Large intestine (tissue), 3 donors: ENCODE measurements around the gene ABLIM2. TPM values are rescaled to one million over a fixed set of nuclear protein-coding genes. Genes with fewer than 3 reads are reported as not detected.

Experiments used
- DNase-seq, 2 donors: peaks; one replicate each; pipeline versions ENCODE4 v3.0.0 to v3.0.0-alpha.2; 2013
- H3K27ac ChIP-seq: one replicate; pipeline ENCODE4 v1.5.1; 2013; ENCODE audit warnings: low read length
- H3K27me3 ChIP-seq: 2 replicates; pipeline ENCODE4 v1.6.1; 2013; ENCODE audit warnings: low read length; ENCODE audit not compliant: control insufficient read depth, insufficient read depth
- H3K36me3 ChIP-seq: 2 replicates; pipeline ENCODE4 v1.6.1; 2013; ENCODE audit warnings: low read length; ENCODE audit not compliant: control insufficient read depth, insufficient read depth
- H3K4me1 ChIP-seq: one replicate; pipeline ENCODE4 v1.6.1; 2013; ENCODE audit warnings: low read length; ENCODE audit not compliant: control insufficient read depth, insufficient read depth
- H3K4me3 ChIP-seq: one replicate; pipeline ENCODE4 v1.5.1; 2013; ENCODE audit warnings: low read length
- H3K9me3 ChIP-seq: one replicate; pipeline ENCODE4 v1.6.1; 2013; ENCODE audit warnings: mild to moderate bottlenecking, low read depth, low read length, moderate library complexity; ENCODE audit not compliant: control insufficient read depth
- WGBS: methylation state at CpG from one replicate; pipeline ENCODE4 v1.1.5; 2013; ENCODE audit warnings: low lambda C conversion rate; ENCODE audit not compliant: insufficient coverage; 5-methylcytosine and 5-hydroxymethylcytosine counted together
- polyA plus RNA-seq: library from polyadenylated mRNA; unstranded; fragments of 120-200 nt; gene quantifications from one replicate; pipeline ENCODE4 v1.2.1, GENCODE V29; 2013

The ABLIM2 gene
- polyA plus RNA-seq, 1 donor, result 5.9 TPM

DNA sequence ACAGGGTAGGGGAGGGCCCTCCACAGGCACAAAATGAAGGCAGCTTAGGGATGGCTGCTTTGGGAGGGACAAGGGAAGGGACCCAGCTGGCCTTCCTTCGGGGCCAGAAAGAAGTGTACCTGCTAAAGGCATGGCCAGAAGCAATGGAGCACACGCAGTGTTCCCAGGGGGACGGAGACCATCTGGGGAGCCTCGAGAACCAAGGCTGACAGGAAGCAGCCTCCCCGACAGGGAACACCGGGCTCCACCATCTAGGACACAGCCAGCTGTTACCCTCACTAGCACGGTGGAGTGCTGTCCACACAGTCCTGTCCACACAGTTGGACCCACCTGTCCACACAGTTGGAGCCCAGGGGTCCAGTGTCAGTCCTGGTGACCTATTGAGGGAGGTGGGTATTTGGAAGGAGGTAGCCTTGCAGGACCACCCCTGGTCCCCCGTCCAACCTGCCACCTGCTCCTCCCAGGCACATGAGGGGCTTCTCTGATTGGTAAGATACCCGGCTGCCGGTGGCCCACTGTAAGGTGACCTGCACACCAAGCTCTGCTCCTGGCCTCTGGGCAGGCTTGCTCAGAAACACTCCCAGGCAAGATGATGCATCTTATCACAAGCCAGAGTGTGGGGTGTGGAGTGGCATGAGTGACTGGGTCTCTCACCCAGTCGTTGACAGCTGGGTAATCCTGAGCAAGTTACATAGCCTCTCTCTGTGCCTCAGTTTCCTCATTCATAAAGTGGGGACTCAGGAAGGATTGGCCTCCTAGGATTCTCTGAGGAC lies 198.4 kb downstream of the ABLIM2 start:
- Histone ChIP-seq H3K36me3 (no peaks in the 10 kb centered on the region), H3K4me1 (peaks cover 30% of the 10 kb centered on the region), H3K27me3 (no peaks in the 10 kb centered on the region), H3K27ac (no peak overlapping the region), H3K4me3 (no peak overlapping the region), H3K9me3 (no peaks in the 10 kb centered on the region)
- no peak for DNase-seq
- WGBS, result no CpG with 5 or more reads among the region's 11 CpGs

GRCh38 chr4:7959078-7959477 lies 199.5 kb downstream of the ABLIM2 start:
- no peaks in the 10 kb centered on the region for H3K27me3 ChIP-seq
- H3K36me3 ChIP-seq, result no peaks in the 10 kb centered on the region
- no peak for DNase-seq
- no peak overlapping the region for H3K27ac ChIP-seq
- no peaks in the 10 kb centered on the region for H3K9me3 ChIP-seq
- peaks cover 32% of the 10 kb centered on the region for H3K4me1 ChIP-seq
- WGBS, result no CpG with 5 or more reads among the region's 7 CpGs
- no peak overlapping the region for H3K4me3 ChIP-seq

GRCh38 chr4:7956934-7957656 lies 201.5 kb downstream of the ABLIM2 start:
- H3K4me1 ChIP-seq, result peaks cover 25% of the 10 kb centered on the region
- peak; percentile 67 to 84 for DNase-seq
- H3K9me3 ChIP-seq, result no peaks in the 10 kb centered on the region
- peak overlapping the region; percentile 64 for H3K27ac ChIP-seq
- no peaks in the 10 kb centered on the region for H3K27me3 ChIP-seq
- H3K4me3 ChIP-seq, result no peak overlapping the region
- no peaks in the 10 kb centered on the region for H3K36me3 ChIP-seq
- WGBS, result 40% methylated on average over 1 of the region's 11 CpGs

DNA sequence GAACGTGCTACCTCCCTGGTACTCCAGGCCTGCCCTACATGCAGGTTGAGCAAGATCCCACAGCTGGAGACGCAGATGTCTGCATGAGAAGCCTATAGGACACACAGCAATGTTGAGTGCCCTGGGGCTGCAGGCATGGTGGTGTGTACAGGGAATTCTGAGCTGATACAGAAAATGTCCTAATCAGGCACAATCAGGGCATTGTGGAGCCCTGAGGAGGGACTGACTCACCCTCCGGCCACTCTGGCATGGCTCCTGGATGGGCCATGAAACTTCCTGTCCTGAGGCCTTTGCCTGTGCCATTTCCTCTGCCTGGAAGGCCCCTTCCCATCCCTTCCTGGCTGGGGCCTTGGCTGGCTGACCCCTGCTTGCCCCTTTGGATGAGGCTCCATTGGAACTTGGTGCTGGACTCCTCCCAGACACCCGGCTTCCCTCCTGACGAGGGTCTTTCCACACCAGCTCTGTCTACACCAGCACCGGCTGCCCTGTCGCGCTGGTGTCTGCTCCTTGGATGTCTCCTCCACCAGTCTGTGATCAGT lies 202.3 kb downstream of the ABLIM2 start:
- Histone ChIP-seq H3K9me3 (no peaks in the 10 kb centered on the region), H3K27ac (peak overlapping the region; percentile 64), H3K27me3 (no peaks in the 10 kb centered on the region), H3K4me1 (peaks cover 25% of the 10 kb centered on the region), H3K36me3 (no peaks in the 10 kb centered on the region), H3K4me3 (no peak overlapping the region)
- no peak for DNase-seq
- no CpG with 5 or more reads among the region's 8 CpGs for WGBS

- DNase-seq, result peak in 1 of 2 donors; percentile 65
- Histone ChIP-seq H3K27ac (no peak overlapping the region), H3K36me3 (no peaks in the 10 kb centered on the region), H3K4me1 (peaks cover 21% of the 10 kb centered on the region), H3K4me3 (no peak overlapping the region), H3K27me3 (no peaks in the 10 kb centered on the region), H3K9me3 (no peaks in the 10 kb centered on the region)
- 28% methylated on average over 2 of the region's 4 CpGs for WGBS
Measured at GRCh38 chr4:7955393-7955792, 203.2 kb downstream of the ABLIM2 start.

GRCh38 chr4:7952615-7953014 lies 206.0 kb downstream of the ABLIM2 start:
- DNase-seq, result no peak
- Histone ChIP-seq H3K27me3 (no peaks in the 10 kb centered on the region), H3K4me1 (peaks cover 25% of the 10 kb centered on the region), H3K9me3 (no peaks in the 10 kb centered on the region), H3K4me3 (no peak overlapping the region), H3K36me3 (no peaks in the 10 kb centered on the region), H3K27ac (no peak overlapping the region)
- WGBS, result no CpG with 5 or more reads among the region's 9 CpGs

- no peak for DNase-seq
- Histone ChIP-seq H3K4me1 (peaks cover 10% of the 10 kb centered on the region), H3K4me3 (no peak overlapping the region), H3K27ac (no peak overlapping the region), H3K27me3 (no peaks in the 10 kb centered on the region), H3K9me3 (no peaks in the 10 kb centered on the region), H3K36me3 (no peaks in the 10 kb centered on the region)
- no CpG with 5 or more reads among the region's 18 CpGs for WGBS
Measured at GRCh38 chr4:7950301-7951092, 208.1 kb downstream of the ABLIM2 start.

- H3K27me3 ChIP-seq, result no peaks in the 10 kb centered on the region
- H3K4me3 ChIP-seq, result no peak overlapping the region
- no peak for DNase-seq
- H3K36me3 ChIP-seq, result no peaks in the 10 kb centered on the region
- H3K27ac ChIP-seq, result no peak overlapping the region
- peaks cover 14% of the 10 kb centered on the region for H3K4me1 ChIP-seq
- H3K9me3 ChIP-seq, result no peaks in the 10 kb centered on the region
- WGBS, result 51% methylated on average over 2 of the region's 4 CpGs
Measured at GRCh38 chr4:7949759-7950158, 208.9 kb downstream of the ABLIM2 start.

- WGBS, result 100% methylated on average over 1 of the region's 4 CpGs
- H3K36me3 ChIP-seq, result no peaks in the 10 kb centered on the region
- peaks cover 19% of the 10 kb centered on the region for H3K4me1 ChIP-seq
- no peaks in the 10 kb centered on the region for H3K9me3 ChIP-seq
- no peaks in the 10 kb centered on the region for H3K27me3 ChIP-seq
- no peak for DNase-seq
- no peak overlapping the region for H3K27ac ChIP-seq
- no peak overlapping the region for H3K4me3 ChIP-seq
Measured at GRCh38 chr4:7947927-7948326, 210.7 kb downstream of the ABLIM2 start.

DNA sequence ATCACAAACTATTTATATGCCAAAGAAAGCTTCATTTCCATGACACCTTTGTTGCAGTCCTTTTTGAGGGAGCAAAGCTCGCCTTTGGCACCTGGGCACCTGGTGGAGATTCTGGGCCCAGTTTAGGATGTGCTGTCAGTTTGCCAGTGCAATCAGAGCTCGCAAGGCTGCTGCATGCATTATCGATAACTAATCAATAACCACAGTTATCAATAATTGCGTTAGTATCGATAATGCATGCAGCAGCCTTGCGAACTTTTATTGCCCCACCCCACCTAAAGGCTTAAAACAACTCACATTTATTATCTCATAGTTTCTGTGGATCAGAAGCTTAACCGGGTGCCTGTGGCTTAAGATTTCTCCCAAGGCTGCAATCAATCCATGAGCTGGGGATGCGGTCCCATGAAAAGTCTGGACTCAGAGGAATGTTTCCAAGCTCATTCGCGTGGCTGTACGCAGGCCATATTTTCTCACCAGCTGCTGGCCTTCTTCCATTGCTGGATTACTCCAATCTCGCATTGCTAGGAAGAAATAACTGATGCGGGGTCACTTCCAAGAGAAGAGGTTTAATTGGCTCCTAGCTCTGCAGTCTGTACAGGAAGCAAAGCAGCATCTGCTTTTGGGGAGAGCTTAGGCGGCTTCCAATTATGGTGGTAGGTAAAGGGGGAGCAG lies 212.8 kb downstream of the ABLIM2 start:
- no peak overlapping the region for H3K27ac ChIP-seq
- H3K27me3 ChIP-seq, result no peaks in the 10 kb centered on the region
- H3K36me3 ChIP-seq, result no peaks in the 10 kb centered on the region
- no CpG with 5 or more reads among the region's 14 CpGs for WGBS
- no peaks in the 10 kb centered on the region for H3K9me3 ChIP-seq
- no peak for DNase-seq
- no peak overlapping the region for H3K4me3 ChIP-seq
- H3K4me1 ChIP-seq, result peaks cover 32% of the 10 kb centered on the region
